HG03442 (cell line): ENCODE data around the gene ZNF846.
"Not testable (repeated sequence)": the region's sequence is repeated elsewhere in the genome, so short reads cannot be mapped to it uniquely, and the experiment has no call there.

Experiments used
- ATAC-seq: cut with Tn5 transposase; IDR thresholded peaks from one replicate; pipeline ENCODE4 v1.9.1; 2021; ENCODE audit warnings: mild to moderate bottlenecking, moderate library complexity; ENCODE audit not compliant: unreplicated experiment

The ZNF846 gene

DNA sequence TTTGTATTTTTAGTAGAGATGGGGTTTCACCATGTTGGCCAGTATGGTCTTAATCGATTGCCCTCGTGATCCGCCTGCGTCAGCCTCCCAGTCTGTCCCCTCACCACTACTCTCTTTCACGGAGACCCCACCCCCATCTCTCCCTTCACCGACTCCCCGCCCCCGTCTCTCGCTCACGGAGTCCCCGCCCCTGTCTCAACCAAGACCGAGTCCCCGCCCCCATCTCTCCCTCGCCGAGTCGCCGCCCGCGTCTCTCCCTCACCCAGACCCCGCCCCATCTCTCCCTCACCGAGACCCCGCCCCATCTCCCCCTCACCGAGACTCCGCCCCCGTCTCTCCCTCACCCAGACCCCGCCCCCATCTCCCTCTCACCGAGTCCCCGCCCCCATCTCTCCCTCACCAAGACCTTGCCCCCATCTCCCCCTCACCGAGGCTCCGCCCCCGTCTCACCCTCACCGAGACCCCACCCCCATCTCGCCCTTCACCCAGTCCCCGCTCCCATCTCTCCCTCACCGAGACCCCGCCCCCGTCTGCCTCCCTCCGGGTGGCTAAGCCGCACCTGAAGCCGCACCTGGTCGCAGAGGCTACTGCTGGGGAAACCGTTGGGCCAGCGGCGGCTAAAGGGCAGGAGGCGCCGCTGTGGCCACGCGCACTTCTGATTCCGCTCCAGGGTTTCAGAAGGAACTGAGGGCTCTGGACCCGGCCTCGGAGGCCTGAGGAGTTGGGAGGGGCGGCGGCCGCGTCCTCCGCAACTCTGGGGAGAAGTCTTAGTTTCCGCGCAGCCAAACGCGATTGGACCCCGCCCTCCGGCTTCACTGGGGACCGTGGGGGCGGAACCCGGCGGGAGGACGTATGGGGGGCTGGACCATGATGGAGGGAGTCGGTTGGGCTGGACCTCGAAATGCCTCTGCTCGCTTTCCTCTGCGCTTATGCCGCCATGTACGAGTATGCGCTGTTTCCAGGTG, 17.1 kb upstream of the ZNF846 start:
- ATAC-seq = peak; percentile 66

DNA sequence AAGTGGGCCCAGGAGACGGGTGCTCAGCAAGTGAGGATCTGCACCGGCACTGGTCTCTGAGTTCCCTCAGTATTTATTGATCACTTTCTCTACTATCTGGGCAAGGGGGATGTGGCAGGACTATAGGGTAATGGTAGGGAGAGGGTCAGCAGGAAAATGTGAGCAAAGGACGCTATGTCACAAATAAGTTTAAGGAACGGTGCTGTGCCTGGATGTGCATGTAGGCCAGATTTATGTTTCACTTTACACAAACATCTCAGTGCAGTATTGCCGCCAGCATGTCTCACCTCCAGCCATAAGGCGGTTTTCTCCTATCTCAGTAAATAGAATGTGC, 15.6 kb upstream of the ZNF846 start:
- ATAC-seq = not testable (repeated sequence)

DNA sequence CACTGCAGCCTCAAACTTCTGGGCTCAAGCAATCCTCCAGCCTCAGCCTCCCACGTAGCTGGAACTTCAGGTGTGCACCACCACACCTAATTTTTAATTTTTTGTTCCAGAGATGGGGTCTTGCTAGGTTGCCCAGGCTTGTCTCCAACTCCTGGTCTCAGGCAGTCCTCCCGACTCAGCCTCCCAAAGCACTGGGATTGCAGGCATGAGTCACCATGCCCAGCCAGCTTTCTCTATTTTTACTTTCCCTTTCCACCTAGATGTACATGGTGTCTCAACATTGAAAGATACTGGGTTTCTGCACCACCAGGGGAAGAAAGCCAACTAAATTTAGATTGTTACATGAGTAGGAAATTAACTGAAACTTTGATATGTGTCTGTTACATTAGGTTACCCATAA, 13.8 kb upstream of the ZNF846 start:
- no peak for ATAC-seq

DNA sequence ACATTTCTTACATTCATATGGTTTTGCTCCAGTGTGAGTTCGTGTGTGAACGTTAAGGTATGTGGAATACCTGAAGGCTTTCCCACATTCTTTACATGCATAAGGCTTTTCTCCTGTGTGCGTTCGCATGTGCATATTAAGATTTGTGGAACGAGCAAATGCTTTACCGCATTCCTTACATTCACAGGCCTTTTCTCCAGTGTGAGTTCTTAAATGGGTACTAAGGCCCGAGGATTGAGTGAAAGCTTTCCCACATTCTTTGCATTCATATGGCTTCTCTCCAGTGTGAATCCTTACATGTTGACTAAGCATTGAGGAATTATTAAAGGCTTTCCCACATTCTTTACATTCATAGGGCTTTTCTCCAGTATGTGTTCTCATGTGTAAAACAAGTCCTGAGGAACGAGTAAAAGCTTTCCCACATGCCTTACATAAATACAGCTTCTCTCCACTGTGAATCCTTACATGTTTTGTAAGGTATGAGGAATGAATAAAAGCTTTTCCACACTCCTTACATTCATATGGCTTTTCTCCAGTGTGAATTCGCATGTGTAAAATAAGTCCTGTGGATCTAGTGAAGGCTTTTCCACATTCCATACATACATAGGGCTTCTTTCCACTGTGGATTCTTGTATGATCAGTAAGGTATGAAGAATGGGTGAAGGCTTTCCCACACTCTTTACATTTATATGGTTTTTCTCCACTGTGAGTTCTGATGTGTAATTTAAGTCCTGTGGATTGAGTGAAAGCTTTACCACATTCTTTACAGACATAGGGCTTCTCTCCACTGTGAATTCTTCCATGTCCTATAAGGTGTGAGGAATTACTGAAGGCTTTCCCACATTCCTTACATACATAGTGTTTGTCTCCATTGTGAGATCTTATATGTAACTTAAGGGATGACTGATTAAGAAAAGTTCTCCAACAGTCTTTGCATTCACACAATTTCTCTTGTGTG, 10.7 kb downstream of the ZNF846 start:
- no peak for ATAC-seq

DNA sequence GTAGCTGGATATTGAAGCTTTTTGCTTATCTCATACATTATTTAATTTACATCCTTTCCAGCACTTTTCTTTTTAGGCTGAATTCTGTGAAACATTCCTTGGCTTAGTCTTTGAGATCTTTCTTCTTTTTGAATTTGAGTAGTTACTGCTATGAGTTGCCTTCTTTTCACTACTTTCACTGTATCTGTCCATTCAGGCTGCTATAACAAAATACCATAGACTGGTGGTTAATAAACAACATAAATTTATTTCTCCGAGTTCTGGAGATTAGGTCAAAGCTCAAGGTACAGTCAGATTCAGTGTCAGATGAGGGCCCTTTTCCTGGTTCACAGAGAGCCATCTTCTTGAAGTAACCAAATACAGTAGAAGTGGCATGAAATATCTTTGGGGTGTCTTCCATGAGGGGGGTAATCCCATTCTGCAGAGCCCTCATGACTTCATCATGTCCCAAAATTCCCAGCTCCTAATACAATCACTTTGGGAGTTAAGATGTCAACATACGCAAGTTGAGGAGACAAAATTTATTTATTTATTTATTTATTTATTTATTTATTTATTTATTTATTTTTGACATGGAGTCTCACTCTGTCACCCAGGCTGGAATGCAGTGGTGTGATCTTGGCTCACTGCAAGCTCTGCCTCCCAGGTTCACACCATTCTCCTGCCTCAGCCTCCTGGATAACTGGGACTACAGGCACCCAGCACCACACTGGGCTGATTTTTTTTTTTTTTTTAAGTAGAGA, 15.7 kb downstream of the ZNF846 start:
- no peak for ATAC-seq

DNA sequence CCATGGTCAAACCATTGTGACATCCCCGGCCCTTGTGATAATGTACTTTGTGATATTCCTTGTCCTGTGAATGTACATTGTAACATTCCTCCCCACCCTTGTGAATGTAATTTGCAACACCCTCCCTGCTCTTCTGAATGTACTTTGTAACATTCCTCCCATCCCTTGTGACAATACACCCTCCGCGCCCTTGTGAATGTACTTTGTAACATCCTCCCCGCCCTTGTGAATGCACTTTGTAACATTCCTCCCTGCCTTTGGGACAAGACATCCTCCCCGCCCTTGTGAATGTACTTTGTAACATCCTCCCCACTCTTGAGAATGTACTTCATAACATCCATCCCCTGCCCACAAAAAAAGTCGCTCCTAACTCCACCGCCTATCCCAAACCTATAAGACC, 17.1 kb downstream of the ZNF846 start:
- no peak for ATAC-seq

DNA sequence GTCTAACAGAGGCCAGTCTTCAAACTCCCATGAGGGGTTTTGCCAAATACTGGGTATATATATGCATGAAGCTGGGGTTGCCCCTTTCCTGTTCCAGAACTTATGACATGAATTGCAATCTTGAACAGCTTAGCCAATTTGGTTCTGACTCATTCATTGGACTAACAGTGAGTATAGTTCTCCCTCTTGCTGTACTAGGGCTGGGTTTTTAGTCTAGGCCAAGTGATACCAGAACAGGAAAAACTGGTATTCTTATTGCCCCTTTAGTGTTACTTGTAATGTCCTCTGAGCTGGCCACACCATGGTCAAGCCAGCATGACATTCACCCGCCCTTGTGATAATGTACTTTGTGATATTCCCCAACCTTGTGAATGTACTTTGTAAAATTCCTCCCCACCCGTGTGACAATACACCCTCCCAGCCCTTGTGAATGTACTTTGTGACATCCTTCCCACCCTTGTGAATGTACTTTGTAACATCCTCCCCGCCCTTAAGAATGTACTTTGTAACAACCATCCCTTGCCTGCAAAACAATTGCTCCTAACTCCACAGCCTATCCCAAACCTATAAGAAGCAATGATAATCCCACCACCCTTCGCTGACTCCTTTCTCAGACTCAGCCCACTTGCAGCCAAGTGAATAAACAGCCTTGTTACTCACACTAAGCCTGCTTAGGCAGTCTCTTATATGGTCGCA, 26.9 kb downstream of the ZNF846 start:
- ATAC-seq = no peak

DNA sequence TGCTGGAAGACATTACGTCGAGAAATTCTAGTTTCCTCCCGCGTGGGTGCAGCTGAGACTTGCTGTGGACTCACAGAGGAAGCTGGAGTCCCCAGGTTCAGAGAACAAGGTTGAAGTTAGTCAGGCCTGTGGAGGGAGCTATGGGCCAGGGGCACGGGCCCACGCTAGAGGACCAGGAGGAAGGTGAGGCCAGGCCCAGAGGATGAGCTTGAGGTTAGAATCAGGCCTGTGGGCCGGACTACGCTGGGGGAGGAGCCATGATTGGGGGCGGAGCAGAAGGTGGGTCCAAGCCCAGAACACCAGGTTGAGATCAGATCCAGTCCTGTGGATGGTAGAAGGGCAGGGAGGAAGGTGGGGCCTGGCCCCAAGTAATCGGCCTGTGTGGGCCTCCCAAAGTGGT, 32.6 kb downstream of the ZNF846 start:
- ATAC-seq = no peak

DNA sequence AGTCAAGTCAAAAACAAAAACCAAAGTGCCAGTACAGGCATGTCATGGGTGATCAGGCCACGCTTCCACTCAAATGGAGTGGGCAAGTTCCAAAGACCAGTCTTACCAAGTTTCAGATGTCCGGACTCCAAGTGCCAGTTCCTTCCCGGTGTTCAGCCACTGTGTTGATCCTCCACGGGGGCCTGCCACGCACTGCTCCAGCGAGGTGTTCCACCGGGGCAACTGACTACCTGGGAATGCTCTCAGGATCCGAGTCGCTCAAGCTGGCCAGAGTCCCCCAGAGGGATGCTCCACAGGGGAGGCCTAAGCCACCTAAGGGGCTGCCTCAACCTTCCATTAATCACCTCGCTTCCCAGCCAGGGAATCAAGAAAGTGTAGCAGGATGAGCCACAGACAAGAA, 38.5 kb downstream of the ZNF846 start:
- not testable (repeated sequence) for ATAC-seq

DNA sequence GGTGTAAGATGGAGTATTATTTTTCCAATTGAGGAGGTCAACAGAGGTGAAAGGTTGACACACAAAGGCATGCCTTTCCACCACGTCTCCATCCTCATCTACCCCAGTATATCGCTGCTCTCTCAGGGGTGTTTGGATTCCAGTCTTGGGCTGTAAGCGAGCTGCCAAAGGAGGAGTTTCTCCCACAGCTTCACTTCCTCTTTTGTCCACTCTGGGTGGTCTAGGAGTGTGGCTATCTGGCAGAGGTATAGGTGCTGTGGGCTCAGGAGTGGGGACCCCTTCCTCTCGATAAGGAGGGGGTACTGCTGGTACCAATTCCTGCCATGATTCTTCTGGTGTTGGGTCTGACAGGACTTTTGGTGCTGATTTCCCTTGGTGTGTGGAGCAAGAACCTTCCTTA, 39.4 kb downstream of the ZNF846 start:
- ATAC-seq = no peak

DNA sequence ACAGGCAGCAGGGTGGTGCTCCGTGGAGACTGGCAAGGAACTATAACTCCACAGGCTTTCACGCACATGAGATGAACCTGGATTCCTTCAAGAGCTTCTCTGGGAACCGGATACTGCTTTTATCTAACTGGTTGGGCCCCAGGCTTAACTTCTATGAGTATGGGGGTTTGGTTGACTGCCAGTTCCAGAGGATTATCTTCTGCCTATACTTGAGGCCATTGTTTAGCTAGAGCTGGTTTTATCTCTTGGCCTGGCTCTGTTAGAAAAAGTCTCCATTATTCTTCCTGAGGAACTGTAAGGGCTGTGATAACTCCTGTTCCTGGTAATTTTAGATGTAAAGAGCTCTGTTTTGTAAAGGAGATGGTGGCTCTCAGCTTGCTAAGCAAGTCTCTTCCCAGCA, 40.9 kb downstream of the ZNF846 start:
- no peak for ATAC-seq

DNA sequence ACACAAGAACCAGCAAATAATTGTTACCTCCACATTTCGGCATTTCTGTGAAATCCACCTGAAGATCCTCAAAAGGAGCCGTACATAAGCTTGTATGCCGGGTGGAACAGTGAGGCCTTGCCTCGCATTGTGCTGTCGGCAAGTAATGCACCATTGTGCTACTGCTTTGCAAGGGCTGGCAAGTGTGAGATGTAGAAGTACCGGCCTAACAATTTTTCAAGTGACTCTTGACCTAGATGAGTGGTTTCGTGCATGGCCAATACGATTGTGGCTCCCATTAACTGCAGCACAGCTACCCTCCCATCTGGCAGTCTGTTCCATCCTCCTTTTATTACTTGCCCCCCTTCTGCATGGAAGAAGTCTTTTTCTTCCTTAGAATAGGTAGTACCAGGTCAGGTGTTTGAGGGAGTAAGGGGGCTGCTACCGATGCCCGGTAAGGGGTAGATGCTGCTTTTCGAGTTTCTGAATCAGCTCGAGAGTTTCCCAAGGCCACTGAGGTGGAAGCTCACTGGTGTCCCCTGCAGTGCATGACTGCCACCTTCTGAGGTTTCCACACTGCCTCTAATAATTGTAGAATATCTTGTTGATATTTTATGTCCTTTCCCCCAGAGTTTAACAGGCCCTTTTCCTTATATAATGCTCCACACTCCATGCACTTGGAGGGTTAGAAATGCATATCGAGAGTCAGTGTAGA, 42.9 kb downstream of the ZNF846 start:
- not testable (repeated sequence) for ATAC-seq

DNA sequence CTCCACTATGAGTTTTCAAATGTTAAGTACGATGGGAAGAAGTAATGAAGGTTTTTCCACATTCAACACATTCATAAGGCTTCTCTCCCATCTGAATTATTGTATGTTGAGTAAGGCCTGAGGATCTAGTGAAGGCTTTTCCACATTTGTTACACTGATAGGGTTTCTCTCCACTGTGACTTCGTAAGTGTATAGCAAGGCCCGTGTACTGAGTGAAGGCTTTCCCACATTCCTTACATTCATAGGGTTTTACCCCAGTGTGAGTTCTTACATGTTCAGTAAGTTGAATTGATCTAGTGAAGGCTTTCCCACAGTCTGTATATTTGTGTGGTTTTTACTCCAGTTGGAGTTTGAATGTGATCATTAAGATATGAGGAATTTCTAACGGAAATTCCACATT, 44.4 kb downstream of the ZNF846 start:
- ATAC-seq = no peak

DNA sequence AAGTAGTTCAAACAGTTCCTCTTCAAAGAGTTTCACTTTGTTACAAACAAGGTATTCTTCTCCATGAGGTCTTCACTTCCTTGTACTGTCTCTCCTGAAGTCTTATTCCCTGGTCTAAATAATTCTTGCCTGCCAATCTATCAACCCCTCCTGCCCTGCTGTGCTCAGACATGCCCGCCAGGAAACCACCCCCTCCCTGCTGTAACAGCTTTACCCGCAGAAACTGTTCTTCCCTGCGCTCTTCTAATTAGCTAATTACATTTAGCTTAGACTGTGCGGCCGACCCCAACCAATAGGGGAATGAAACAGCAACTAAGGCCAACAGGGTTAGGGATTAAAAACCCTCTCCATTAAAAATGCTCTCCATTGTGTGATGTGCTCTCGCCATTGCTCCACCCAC, 46.7 kb downstream of the ZNF846 start:
- ATAC-seq = no peak

DNA sequence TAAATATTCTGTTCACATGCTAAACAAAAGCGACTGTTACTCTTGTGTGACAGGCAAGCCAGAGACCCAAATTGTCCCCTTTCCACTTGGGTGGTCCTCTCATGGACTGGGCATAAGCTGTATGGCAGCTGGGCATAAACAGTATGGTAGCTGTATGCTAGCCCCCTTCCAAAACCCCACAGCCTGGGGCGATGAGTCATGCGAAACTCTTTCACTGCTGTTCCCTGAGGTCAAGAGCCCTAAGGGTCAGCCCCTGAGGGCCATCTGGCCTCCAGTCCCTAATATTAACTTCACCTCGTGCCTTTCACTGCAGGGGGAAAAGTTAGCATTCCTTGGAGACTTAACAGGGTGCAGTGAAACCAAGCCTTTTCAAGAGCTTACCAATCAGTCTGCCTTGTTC, 48.0 kb downstream of the ZNF846 start:
- no peak for ATAC-seq

DNA sequence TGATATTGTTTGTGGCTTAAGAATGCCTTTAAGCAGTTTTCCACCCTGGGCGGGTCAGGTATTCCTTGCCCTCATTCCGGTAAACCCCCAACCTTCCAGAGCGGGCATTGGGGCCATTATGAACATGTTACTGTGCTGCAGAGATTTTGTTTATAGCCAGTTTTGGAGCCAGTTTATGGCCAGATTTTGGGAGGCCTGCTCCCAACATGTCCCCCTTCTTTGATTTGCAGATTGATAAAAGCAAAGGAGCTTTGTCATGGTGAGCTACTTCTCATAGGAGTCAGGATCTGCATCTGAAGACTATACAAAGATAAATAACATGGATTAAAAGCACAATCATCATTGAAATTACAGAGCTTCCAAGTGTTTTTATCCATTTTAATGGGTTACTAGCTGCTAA, 56.7 kb downstream of the ZNF846 start:
- no peak for ATAC-seq

DNA sequence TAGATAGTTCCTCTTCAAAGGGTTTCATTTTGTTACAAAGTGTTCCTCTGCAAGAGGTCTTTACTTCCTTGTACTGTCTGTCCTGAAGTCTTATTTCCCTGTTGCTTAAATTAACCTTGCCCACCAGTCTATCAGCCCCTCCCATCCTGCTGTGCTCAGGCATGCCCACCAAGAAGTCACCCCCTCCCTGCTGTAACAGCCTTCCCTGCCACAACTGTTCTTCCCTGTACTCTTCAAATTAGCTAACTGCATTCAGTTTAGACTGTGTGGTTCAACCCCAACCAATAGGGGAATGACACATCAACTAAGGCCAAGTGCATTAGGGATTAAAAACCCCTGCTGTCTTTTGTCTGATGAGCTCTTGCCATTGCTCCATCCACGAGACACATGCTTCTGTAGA, 59.2 kb downstream of the ZNF846 start:
- no peak for ATAC-seq

DNA sequence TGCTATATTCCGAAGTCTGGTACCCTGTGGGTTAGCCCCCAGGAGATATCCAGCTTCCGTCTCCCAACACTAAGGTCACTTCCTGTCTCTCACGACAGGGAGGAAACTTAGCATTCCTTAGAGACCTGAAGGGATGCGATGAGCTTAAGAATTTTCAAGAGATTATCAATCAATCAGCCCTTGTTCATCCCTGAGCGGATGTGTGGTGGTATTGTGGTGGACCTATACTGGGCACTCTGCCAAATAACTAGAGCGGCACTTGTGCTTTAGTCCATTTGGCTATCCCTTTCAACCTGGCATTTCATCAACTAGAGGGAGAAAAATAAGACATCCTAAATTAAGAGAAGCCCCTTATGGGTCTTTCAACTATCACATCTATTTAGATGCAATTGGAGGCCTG, 62.7 kb downstream of the ZNF846 start:
- no peak for ATAC-seq

DNA sequence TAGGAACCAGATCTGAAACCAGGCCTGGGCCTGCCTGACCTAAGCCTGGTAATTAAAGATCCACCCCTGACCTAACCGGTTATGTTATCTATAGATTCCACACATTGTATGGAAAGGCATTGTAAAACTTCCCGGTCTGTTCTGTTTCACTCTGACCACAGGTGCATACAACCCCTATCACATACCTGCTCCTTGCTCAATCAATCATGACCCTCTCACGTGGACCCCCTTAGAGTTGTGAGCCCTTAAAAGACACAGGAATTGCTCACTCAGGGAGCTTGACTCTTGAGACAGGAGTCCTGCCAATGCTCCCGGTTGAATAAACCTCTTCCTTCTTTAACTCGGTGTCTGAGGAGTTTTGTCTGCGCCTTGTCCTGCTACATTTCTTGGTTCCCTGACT, 66.4 kb downstream of the ZNF846 start:
- ATAC-seq = no peak
